PFSK-1 (cell line): ENCODE data around the gene ARMC12.

Source experiments
- FOXP2 ChIP-seq: optimal IDR thresholded peaks from 2 replicates; pipeline ENCODE3; 2011; ENCODE audit warnings: borderline replicate concordance, control low read depth, inconsistent platforms; ENCODE audit not compliant: insufficient read depth; ENCODE audit errors: extremely low read length, extremely low read depth
- POLR2AphosphoS5 ChIP-seq: IDR thresholded peaks from 2 replicates; pipeline ENCODE4 v1.6.1; 2012; ENCODE audit warnings: low read depth, mild to moderate bottlenecking, control low read depth, low read length, moderate library complexity
- SIN3A ChIP-seq: IDR thresholded peaks from 2 replicates; pipeline ENCODE4 v1.6.1; 2012; ENCODE audit warnings: mild to moderate bottlenecking, low read length, moderate library complexity, borderline replicate concordance; ENCODE audit not compliant: insufficient read depth
- TAF1 ChIP-seq: IDR thresholded peaks from 2 replicates; pipeline ENCODE4 v1.6.1; 2012; ENCODE audit warnings: low read length, control low read depth, borderline replicate concordance; ENCODE audit not compliant: insufficient read depth
- TF ChIP-seq, protein P1 (sequence below), 2 experiments: IDR thresholded peaks; 2 replicates each; pipeline versions ENCODE4 v1.6.1 to v1.8.0; 2011 to 2012; ENCODE audit warnings: low read depth in 2 of 2, low read length in 2 of 2, control low read depth in 1 of 2, inconsistent platforms in 1 of 2, mild to moderate bottlenecking in 1 of 2, moderate library complexity in 1 of 2; ENCODE audit not compliant: insufficient read depth in 1 of 2

Gene ARMC12

DNA sequence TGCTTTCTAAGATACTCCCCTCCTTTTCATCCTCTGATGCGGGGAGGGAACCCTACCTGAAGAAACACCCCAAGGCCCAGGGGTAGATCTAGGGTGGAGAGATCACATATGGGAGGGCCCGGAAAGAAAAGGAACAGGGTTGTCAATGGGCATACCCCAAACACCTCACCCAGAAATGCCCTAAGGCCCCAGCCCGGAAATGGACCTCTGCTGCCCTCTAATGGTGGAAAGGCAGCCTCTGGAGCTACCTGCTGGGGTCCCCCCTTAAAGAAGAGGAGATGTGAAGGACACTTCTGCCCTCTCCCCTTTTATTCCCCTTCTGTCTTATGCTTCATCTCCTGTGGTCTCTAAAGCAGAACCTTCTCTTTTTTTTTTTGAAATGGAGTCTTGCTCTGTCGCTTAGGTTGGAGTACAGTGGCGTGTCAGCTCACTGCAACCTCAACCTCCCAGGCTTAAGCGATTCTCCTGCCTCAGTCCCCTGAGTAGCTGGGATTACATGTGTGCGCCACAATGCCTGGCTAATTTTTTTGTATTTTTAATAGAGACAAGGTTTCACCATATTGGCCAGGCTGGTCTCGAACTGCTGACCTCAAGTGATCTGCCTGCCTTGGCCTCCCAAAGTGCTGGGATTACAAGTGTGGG, 458 bp upstream of the ARMC12 start:
- TF ChIP-seq, protein P1, sequence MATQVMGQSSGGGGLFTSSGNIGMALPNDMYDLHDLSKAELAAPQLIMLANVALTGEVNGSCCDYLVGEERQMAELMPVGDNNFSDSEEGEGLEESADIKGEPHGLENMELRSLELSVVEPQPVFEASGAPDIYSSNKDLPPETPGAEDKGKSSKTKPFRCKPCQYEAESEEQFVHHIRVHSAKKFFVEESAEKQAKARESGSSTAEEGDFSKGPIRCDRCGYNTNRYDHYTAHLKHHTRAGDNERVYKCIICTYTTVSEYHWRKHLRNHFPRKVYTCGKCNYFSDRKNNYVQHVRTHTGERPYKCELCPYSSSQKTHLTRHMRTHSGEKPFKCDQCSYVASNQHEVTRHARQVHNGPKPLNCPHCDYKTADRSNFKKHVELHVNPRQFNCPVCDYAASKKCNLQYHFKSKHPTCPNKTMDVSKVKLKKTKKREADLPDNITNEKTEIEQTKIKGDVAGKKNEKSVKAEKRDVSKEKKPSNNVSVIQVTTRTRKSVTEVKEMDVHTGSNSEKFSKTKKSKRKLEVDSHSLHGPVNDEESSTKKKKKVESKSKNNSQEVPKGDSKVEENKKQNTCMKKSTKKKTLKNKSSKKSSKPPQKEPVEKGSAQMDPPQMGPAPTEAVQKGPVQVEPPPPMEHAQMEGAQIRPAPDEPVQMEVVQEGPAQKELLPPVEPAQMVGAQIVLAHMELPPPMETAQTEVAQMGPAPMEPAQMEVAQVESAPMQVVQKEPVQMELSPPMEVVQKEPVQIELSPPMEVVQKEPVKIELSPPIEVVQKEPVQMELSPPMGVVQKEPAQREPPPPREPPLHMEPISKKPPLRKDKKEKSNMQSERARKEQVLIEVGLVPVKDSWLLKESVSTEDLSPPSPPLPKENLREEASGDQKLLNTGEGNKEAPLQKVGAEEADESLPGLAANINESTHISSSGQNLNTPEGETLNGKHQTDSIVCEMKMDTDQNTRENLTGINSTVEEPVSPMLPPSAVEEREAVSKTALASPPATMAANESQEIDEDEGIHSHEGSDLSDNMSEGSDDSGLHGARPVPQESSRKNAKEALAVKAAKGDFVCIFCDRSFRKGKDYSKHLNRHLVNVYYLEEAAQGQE (IDR thresholded peaks at IDR 0.05; ENCODE audit: insufficient read depth in 1 of 2, low read depth in 2 of 2, low read length in 2 of 2) = no peak
- no peak for TF ChIP-seq FOXP2
- no peak for TF ChIP-seq POLR2AphosphoS5
- no peak for TF ChIP-seq TAF1
- TF ChIP-seq SIN3A = no peak

DNA sequence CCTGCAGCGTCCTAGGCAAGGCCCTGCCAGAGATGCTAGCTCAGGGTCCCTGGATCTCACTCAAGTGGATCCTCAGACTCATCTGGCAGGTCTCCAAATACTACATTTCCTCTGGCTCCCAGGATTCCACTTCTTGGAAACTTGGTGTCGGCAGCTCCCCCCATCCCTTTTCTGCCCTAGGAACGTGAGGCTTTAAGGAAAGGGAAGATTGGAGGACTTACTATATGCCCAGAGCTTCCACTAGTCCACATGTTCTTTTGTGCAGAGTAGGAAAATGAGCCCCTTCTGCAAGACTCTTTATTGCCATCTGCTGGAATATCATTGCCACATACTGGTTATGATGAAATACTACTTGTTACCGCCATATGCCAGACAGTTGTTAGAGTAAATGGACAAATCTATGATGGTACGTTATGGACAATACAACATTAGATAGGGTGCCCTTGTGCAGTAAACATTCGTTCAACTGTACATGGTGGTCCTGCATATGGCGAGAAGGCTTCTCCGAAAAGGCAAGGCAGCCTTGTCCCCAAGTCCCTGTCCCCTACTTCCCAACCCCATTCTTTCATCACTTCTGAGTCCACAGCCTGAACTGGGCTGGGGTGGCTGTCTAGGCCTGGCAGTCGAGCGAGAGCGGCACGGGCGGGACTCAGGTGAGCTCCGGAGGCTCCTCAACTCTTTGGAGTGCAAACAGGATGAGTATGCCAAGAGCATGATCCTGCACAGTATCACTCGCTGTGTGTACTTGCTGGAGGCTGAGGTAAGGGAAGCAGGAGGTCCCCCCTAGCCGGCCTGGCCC, 780 bp downstream of the ARMC12 start:
- no peak for TF ChIP-seq POLR2AphosphoS5
- TF ChIP-seq TAF1 = no peak
- TF ChIP-seq SIN3A = no peak

DNA sequence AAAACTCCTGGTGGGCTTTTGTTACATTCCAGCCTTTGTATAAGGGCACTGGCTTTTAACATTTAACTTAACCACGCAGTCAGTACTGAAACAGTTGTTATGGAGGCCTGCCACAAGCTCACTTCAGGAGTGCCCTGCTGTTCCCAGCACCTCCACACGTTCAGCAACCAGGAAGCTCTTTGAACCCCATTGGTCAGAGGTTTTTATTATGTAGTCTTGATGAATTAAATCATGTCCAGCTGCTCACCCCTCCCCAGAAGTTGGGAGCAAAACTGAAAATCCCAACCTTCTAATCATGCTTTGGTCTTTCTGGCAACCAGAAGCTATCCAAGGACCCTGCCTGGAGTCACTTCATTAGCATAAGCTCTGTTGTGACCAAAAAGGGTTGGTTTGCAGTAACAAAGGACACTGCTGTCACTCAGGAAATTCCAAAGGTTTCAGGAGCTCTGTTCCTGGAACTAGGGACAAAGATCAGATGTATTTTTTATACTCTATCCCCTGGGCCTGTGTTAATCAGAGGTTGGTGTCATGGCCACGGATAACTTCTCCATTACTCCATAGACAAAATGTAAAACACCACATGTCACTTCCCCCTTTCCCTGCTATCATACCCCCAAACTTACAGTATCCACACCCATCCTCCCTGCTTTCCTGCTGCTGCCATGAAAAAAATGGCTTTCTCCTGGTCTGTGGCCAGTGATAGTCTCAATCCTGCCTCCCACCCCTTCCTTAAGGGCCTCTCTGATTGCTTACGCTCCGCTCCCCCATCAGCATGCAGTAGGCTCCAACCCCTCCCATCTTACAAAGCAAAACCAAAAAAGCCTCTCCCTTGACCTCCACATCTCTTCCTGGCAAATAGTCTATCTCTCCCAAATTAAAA, 3.1 kb downstream of the ARMC12 start:
- no peak for TF ChIP-seq TAF1
- TF ChIP-seq FOXP2 = no peak
- TF ChIP-seq, protein P1 (IDR thresholded peaks at IDR 0.05; ENCODE audit: insufficient read depth in 1 of 2, low read depth in 2 of 2, low read length in 2 of 2) = no peak
- TF ChIP-seq SIN3A = no peak
- no peak for TF ChIP-seq POLR2AphosphoS5

DNA sequence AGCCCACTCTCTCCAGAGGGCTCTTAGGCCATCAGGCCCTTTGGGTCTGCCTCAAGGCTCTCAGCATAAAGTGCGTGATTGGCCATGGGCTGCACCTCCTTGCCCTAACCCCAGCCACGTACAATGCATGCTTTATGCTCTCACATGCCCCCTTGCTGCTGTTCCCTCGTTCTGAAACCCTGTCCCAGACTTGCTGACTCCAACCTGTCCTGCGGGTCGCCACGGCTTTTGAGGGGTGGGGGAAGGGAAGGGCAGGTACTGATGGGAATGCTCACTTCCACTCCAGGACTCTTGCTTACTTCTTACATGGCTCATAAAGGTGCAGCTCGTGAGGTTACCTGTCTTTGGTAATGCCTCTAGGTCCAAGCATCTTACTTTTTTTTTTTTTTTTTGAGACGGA, 6.0 kb downstream of the ARMC12 start:
- no peak for TF ChIP-seq POLR2AphosphoS5
- no peak for TF ChIP-seq FOXP2
- TF ChIP-seq SIN3A = no peak
- TF ChIP-seq TAF1 = no peak
- TF ChIP-seq, protein P1 (IDR thresholded peaks at IDR 0.05; ENCODE audit: insufficient read depth in 1 of 2, low read depth in 2 of 2, low read length in 2 of 2) = no peak

DNA sequence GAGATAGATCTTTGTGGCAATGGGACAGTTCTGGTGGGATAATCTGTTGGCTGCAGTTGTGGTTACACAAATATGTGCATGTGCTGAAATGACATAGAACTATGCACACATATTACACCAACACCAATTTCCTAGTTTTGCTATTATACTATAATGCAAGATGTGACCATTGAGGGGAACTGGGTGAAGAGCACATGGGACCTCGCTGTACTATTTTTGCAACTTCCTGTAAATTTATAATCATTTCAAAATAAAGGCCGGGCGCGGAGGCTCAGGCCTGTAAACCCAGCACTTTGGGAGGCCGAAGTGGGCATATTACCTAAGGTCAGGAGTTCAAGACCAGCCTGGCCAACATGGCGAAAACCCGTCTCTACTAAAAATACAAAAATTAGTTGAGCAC, 8.7 kb downstream of the ARMC12 start:
- TF ChIP-seq FOXP2 = no peak
- TF ChIP-seq POLR2AphosphoS5 = no peak
- TF ChIP-seq, protein P1 (IDR thresholded peaks at IDR 0.05; ENCODE audit: insufficient read depth in 1 of 2, low read depth in 2 of 2, low read length in 2 of 2) = no peak
- TF ChIP-seq TAF1 = no peak
- TF ChIP-seq SIN3A = no peak
